ENCODE results near the gene RERE.
A peak's percentile ranks its signal among the peaks of the same experiment; 100 is the strongest.
"Not testable (repeated sequence)": the region's sequence is repeated elsewhere in the genome, so short reads cannot be mapped to it uniquely, and the experiment has no call there.

Gene RERE

GRCh38 chr1:8623651-8624192, 193.7 kb downstream of the RERE start:
- CTCF ChIA-PET; H3K9me3 ChIP-seq (ENCODE audit: control insufficient read depth, insufficient read depth, low read depth, low read length); POLR2A ChIA-PET; H3K27ac ChIP-seq (ENCODE audit: extremely low read depth, low read depth, low read length); H3K4me3 ChIP-seq (ENCODE audit: low read depth, low read length); H3K36me3 ChIP-seq (ENCODE audit: control insufficient read depth in 2 of 2, insufficient read depth in 1 of 2, low read length in 2 of 2): not testable (repeated sequence)
- TF ChIP-seq ZBTB48 (tag by site-specific recombination; IDR thresholded peaks at IDR 0.05), result peak; percentile 53; the same call in 1 of the 2 replicates
- H3K4me1 ChIP-seq (ENCODE audit: control insufficient read depth, insufficient read depth, low read length), result peaks cover 12% of the 10 kb centered on the region

GRCh38 chr1:8621785-8622348, 195.6 kb downstream of the RERE start:
- CTCF ChIA-PET, result interaction anchor here (1.2 kb wide), 1 partner anchor 103 kb away, joined by 3 read pairs; no protein-coding TSS in a partner anchor
- H3K4me3 ChIP-seq (ENCODE audit: low read depth, low read length); H3K27ac ChIP-seq (ENCODE audit: extremely low read depth, low read depth, low read length); H3K4me1 ChIP-seq (ENCODE audit: control insufficient read depth, insufficient read depth, low read length); H3K36me3 ChIP-seq (ENCODE audit: control insufficient read depth in 2 of 2, insufficient read depth in 1 of 2, low read length in 2 of 2); H3K9me3 ChIP-seq (ENCODE audit: control insufficient read depth, insufficient read depth, low read depth, low read length): not testable (repeated sequence)
- peak; percentile 88 for TF ChIP-seq OSR2 (tag by site-specific recombination; IDR thresholded peaks at IDR 0.05)
- TF ChIP-seq, protein P1, sequence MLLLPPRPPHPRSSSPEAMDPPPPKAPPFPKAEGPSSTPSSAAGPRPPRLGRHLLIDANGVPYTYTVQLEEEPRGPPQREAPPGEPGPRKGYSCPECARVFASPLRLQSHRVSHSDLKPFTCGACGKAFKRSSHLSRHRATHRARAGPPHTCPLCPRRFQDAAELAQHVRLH (tag by site-specific recombination; IDR thresholded peaks at IDR 0.05), result peak; percentile 69; the same call in 1 of the 2 replicates
- TF ChIP-seq ZNF341 (tag by site-specific recombination; IDR thresholded peaks at IDR 0.05; ENCODE audit: low read depth), result peak; percentile 78
- TF ChIP-seq ZBTB8A (tag by site-specific recombination; IDR thresholded peaks at IDR 0.05), result 0 out of 2 replicates have a peak, but pooled peaks have one; percentile 22
- peak; percentile 72 for TF ChIP-seq ZNF843 (tag by site-specific recombination; IDR thresholded peaks at IDR 0.05)
- TF ChIP-seq ZNF18 (tag by site-specific recombination; IDR thresholded peaks at IDR 0.05), result peak; percentile 46; the same call in 1 of the 2 replicates
- TF ChIP-seq IKZF3 (tag by site-specific recombination; IDR thresholded peaks at IDR 0.05), result 0 out of 2 replicates have a peak, but pooled peaks have one; percentile 49
- TF ChIP-seq PRDM4 (tag by site-specific recombination; IDR thresholded peaks at IDR 0.05), result peak; percentile 56; the same call in 1 of the 2 replicates
- peak; percentile 91 for TF ChIP-seq FEZF1 (tag by site-specific recombination; IDR thresholded peaks at IDR 0.05)
- POLR2A ChIA-PET, result interaction anchor here (0.7 to 1.6 kb wide), 2 partner anchors 79 to 257 kb away, joined by 3 to 4 read pairs; partner anchors contain the start of gene ENO1

DNA sequence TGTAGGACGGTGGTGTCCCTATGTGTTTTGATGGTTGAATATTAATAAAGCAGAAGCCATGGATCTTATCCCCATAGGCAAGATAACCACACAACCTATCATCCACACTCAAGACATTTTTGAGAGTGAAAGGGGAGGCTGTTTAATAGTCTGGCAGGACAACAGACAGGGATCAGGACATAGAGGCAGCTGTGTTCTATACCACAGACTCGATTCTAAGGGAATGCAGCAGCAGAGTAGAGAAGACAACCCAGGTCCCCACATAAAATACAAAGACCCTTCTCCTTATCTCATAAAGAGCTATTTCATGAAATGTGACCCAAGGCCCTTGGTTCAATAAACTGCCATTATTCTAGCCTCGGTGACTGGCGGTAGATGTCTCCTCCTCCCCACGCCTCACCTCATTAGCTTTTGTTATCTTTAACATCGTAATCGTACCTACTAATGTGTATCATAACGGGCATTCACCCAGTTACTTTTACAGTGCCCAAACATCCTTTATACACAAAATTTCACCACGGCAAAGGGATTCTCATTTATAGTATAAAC, 196.3 kb downstream of the RERE start:
- H3K4me1 ChIP-seq (ENCODE audit: control insufficient read depth, insufficient read depth, low read length); H3K36me3 ChIP-seq (ENCODE audit: control insufficient read depth in 2 of 2, insufficient read depth in 1 of 2, low read length in 2 of 2); H3K4me3 ChIP-seq (ENCODE audit: low read depth, low read length); H3K9me3 ChIP-seq (ENCODE audit: control insufficient read depth, insufficient read depth, low read depth, low read length); H3K27ac ChIP-seq (ENCODE audit: extremely low read depth, low read depth, low read length): not testable (repeated sequence)
- TF ChIP-seq HIC1 (tag by site-specific recombination; IDR thresholded peaks at IDR 0.05), result peak; percentile 21; the same call in 1 of the 2 replicates
- 0 out of 2 replicates have a peak, but pooled peaks have one; percentile 18 for TF ChIP-seq OSR2 (tag by site-specific recombination; IDR thresholded peaks at IDR 0.05)
- 0 out of 2 replicates have a peak, but pooled peaks have one; percentile 6 for TF ChIP-seq KLF10 (tag by site-specific recombination; IDR thresholded peaks at IDR 0.05)
- TF ChIP-seq SP7 (tag by site-specific recombination; IDR thresholded peaks at IDR 0.05), result 0 out of 2 replicates have a peak, but pooled peaks have one; percentile 18
- 0 out of 2 replicates have a peak, but pooled peaks have one; percentile 37 for TF ChIP-seq ZNF843 (tag by site-specific recombination; IDR thresholded peaks at IDR 0.05)
- peak; percentile 11; the same call in 1 of the 2 replicates for TF ChIP-seq FEZF1 (tag by site-specific recombination; IDR thresholded peaks at IDR 0.05)
- TF ChIP-seq OVOL3 (tag by site-specific recombination; IDR thresholded peaks at IDR 0.05), result peak; percentile 86
- ChIA-PET CTCF (interaction anchor here (1.0 to 1.2 kb wide), 2 partner anchors 10 to 104 kb away, joined by 3 read pairs; no protein-coding TSS in a partner anchor), POLR2A (interaction anchor here (1.6 kb wide), 1 partner anchor 80 kb away, joined by 3 read pairs; no protein-coding TSS in a partner anchor)

Data from HEK293 (cell line).